Nephron (organoid): ENCODE measurements around the gene PELO.

Experiments
- H3K27ac Mint-ChIP-seq, 3 experiments: 2 replicates each; pipeline ENCODE4 v1.8.0; 2020; ENCODE audit warnings: mixed read lengths in 3 of 3, mild to moderate bottlenecking in 2 of 3, moderate library complexity in 1 of 3
- H3K27me3 Mint-ChIP-seq: 2 replicates; pipeline ENCODE4 v1.8.0; 2021; ENCODE audit warnings: low read depth, mild to moderate bottlenecking, moderate library complexity, mixed read lengths
- H3K36me3 Mint-ChIP-seq: 2 replicates; pipeline ENCODE4 v1.8.0; 2020; ENCODE audit warnings: low read depth, mixed read lengths
- H3K4me1 Mint-ChIP-seq: 2 replicates; pipeline ENCODE4 v1.8.0; 2020; ENCODE audit warnings: mixed read lengths
- H3K4me3 Mint-ChIP-seq, 3 experiments: 2 replicates each; pipeline ENCODE4 v1.8.0; 2020; ENCODE audit warnings: mild to moderate bottlenecking in 3 of 3, mixed read lengths in 3 of 3, moderate library complexity in 2 of 3
- H3K9me3 Mint-ChIP-seq: 2 replicates; pipeline ENCODE4 v1.8.0; 2020; ENCODE audit warnings: mixed read lengths
- TF ChIP-seq, protein P1 (sequence below), 3 experiments: fragments of 200-600 bp; sonication (generic); IDR thresholded peaks; one replicate each; pipeline ENCODE4 v1.5.0; 2021; ENCODE audit warnings: antibody characterized with exemption in 3 of 3; ENCODE audit not compliant: unreplicated experiment in 3 of 3

PELO gene

DNA sequence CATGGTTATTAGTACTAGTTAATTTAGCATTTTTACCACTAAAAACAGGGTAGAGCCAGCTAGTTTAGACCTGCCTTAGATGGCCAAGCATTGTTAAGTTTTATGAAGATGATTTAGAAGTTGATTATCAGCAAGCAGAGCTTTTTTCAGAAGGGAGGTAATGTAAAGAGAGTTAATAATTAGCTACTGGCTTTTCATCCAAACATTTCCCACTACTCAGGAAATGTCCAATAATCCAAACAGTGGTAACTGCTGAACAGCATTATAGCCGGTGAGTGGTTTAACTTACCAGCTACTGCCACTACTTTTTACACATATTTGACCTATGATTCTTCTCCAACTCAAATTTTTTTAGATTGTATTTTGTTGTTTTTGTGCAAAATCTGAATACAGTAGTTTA lies 1.7 kb downstream of the PELO start:
- Mint-ChIP-seq H3K4me1 (peaks cover 20% of the 10 kb centered on the region), H3K27me3 (peaks cover 18% of the 10 kb centered on the region), H3K4me3 (peak overlapping the region; percentile 94 to 96 (median 95)), H3K27ac (peak overlapping the region; percentile 87 to 95 (median 95)), H3K9me3 (no peaks in the 10 kb centered on the region), H3K36me3 (no peaks in the 10 kb centered on the region)
- TF ChIP-seq, protein P1, sequence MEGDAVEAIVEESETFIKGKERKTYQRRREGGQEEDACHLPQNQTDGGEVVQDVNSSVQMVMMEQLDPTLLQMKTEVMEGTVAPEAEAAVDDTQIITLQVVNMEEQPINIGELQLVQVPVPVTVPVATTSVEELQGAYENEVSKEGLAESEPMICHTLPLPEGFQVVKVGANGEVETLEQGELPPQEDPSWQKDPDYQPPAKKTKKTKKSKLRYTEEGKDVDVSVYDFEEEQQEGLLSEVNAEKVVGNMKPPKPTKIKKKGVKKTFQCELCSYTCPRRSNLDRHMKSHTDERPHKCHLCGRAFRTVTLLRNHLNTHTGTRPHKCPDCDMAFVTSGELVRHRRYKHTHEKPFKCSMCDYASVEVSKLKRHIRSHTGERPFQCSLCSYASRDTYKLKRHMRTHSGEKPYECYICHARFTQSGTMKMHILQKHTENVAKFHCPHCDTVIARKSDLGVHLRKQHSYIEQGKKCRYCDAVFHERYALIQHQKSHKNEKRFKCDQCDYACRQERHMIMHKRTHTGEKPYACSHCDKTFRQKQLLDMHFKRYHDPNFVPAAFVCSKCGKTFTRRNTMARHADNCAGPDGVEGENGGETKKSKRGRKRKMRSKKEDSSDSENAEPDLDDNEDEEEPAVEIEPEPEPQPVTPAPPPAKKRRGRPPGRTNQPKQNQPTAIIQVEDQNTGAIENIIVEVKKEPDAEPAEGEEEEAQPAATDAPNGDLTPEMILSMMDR (IDR thresholded peaks at IDR 0.05; ENCODE audit: unreplicated experiment in 3 of 3) = no peak

- Mint-ChIP-seq H3K4me1 (peaks cover 20% of the 10 kb centered on the region), H3K27me3 (peaks cover 18% of the 10 kb centered on the region), H3K36me3 (no peaks in the 10 kb centered on the region), H3K9me3 (no peaks in the 10 kb centered on the region), H3K27ac (peak overlapping the region; percentile 11 to 95 (median 87)), H3K4me3 (peak overlapping the region; percentile 94 to 96 (median 95))
- TF ChIP-seq, protein P1 (IDR thresholded peaks at IDR 0.05; ENCODE audit: unreplicated experiment in 3 of 3) = no peak
Measured at GRCh38 chr5:52789851-52790250, 2.1 kb downstream of the PELO start.

DNA sequence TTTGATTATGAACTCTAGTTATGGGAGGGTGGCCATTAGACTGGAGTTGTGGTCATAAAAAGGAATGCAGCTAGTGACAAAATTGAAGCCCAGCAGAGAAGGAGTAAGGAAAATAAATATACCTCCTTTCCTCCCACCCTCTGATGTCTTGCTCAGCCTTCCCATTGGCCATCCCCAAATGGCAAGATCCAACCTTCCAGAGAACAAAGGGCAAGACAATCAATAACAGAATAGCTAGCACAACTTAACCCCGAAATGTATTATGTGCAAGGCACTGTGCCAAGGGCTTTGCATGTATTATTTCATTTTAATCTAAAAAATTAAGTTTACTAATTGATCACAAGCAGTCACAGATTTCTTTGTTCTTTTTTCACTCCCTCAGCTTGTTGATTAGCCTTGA lies 3.6 kb downstream of the PELO start:
- Mint-ChIP-seq H3K9me3 (no peaks in the 10 kb centered on the region), H3K27me3 (peaks cover 18% of the 10 kb centered on the region), H3K4me1 (peaks cover 18% of the 10 kb centered on the region), H3K27ac (peak overlapping the region in 2 of 3 experiments; percentile 18 to 95), H3K36me3 (no peaks in the 10 kb centered on the region), H3K4me3 (peak overlapping the region in 2 of 3 experiments; percentile 31 to 95)
- TF ChIP-seq, protein P1 (IDR thresholded peaks at IDR 0.05; ENCODE audit: unreplicated experiment in 3 of 3) = no peak

DNA sequence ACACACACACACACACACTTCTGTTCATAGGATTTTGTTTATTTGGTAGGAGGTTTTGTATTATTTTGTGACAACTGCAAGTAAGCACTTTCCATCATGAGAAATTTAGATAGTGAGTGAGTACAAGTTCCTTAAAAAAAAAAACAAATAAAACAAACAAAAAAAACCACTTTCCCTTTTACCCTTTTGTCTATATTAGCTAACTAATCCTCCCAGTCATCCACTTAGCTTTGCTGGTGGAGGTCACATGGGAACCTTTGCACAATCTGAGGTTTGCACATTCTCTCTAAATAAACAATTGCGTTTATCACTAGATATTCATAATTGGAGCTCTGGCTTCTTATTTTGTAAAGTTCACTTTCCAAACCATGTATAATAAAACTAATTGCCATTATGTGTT lies 6.8 kb downstream of the PELO start:
- TF ChIP-seq, protein P1 (IDR thresholded peaks at IDR 0.05; ENCODE audit: unreplicated experiment in 3 of 3) = no peak
- Mint-ChIP-seq H3K27me3 (peaks cover 7% of the 10 kb centered on the region), H3K9me3 (no peaks in the 10 kb centered on the region), H3K27ac (no peak overlapping the region), H3K36me3 (no peaks in the 10 kb centered on the region), H3K4me3 (no peak overlapping the region), H3K4me1 (peaks cover 34% of the 10 kb centered on the region)

- TF ChIP-seq, protein P1 (IDR thresholded peaks at IDR 0.05; ENCODE audit: unreplicated experiment in 3 of 3) = no peak
- Mint-ChIP-seq H3K27me3 (peaks cover 3% of the 10 kb centered on the region), H3K4me3 (no peak overlapping the region), H3K9me3 (no peaks in the 10 kb centered on the region), H3K4me1 (peaks cover 33% of the 10 kb centered on the region), H3K36me3 (peaks cover 3% of the 10 kb centered on the region), H3K27ac (no peak overlapping the region)
Measured at GRCh38 chr5:52796031-52796430, 8.3 kb downstream of the PELO start.

DNA sequence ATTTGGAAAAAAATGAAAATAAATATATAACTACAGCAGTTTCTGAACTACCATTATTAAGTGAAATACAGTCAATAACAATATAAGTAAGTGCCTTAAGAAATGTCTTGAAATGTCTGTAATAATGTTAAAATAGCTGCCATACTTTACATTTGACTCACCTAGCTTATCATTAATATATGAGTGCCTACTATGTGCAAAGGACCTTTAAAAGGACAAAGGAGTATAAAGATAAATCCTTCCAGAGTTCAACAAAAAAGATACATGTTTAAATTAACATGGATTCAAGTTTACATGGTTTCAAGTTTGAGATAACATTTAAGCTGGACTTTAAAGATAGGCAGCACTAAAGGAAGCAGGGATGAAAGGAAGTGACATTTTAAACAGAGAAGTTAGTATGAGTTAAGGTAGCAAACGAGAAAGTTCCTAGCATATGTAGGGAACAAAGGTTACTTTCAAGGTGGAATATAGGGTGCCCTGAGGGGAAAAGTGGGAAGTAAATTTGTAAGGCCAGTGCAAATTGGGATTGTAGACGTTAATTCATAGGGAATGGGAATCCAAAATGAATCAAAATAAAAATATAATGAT lies 8.9 kb downstream of the PELO start:
- H3K27ac Mint-ChIP-seq = peak overlapping the region; percentile 57 to 96 (median 60)
- H3K4me3 Mint-ChIP-seq = peak overlapping the region; percentile 9 to 44 (median 31)
- H3K9me3 Mint-ChIP-seq = no peaks in the 10 kb centered on the region
- H3K36me3 Mint-ChIP-seq = peaks cover 9% of the 10 kb centered on the region
- H3K4me1 Mint-ChIP-seq = peaks cover 37% of the 10 kb centered on the region
- no peaks in the 10 kb centered on the region for H3K27me3 Mint-ChIP-seq
- TF ChIP-seq, protein P1 (IDR thresholded peaks at IDR 0.05; ENCODE audit: unreplicated experiment in 3 of 3) = no peak
